NCI-H128 (cell line): ENCODE data around the gene POLR3K.
"Not testable (repeated sequence)": the region's sequence is repeated elsewhere in the genome, so short reads cannot be mapped to it uniquely, and the experiment has no call there.

ENCODE experiments used
- DNase-seq: peaks from one replicate; lab custom pipeline; 2025; ENCODE audit not compliant: unreplicated experiment; lab: John Stamatoyannopoulos, UW

The POLR3K gene

DNA sequence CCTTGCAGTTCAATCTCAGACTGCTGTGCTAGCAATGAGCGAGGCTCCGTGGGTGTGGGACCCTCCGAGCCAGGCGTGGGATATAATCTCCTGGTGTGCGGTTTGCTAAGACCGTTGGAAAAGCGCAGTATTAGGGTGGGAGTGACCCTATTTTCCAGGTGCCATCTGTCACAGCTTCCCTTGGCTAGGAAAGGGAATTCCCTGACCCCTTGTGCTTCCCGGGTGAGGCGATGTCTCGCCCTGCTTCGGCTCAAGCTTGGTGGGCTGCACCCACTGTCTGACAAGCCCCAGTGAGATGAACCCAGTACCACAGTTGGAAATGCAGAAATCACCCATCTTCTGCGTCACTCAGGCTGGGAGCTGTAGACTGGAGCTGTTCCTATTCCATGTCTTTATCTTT is 32.5 kb downstream of the POLR3K start:
- not testable (repeated sequence) for DNase-seq

DNA sequence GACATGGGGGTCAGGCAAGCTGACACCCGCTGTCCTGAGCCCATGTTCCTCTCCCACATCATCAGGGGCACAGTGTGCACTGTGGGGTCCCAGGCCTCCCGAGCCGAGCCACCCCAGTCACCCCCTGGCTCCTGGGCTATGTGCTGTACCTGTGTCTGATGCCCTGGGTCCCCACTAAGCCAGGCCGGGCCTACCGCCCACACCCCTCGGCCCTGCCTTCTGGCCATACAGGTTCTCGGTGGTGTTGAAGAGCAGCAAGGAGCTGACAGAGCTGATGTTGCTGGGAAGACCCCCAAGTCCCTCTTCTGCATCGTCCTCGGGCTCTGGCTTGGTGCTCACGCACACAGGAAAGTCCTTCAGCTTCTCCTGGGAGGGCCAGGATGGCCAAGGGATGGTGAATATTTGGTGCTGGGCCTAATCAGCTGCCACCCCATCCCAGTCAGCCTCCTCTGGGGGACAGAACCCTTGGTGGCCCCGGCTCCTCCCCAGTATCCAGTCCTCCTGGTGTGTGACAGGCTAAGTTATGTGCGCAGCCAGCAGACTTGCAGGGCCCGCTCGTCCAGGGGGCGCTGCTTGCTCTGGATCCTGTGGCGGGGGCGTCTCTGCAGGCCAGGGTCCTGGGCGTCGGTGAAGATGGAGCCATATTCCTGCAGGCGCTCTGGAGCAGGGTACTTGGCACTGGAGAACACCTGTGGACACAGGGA is 36.2 kb downstream of the POLR3K start:
- DNase-seq = not testable (repeated sequence)

DNA sequence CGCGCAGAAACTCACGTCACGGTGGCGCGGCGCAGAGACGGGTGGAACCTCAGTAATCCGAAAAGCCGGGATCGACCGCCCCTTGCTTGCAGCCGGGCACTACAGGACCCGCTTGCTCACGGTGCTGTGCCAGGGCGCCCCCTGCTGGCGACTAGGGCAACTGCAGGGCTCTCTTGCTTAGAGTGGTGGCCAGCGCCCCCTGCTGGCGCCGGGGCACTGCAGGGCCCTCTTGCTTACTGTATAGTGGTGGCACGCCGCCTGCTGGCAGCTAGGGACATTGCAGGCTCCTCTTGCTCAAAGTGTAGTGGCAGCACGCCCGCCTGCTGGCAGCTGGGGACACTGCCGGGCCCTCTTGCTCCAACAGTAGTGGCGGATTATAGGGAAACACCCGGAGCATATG is 42.6 kb downstream of the POLR3K start:
- not testable (repeated sequence) for DNase-seq

DNA sequence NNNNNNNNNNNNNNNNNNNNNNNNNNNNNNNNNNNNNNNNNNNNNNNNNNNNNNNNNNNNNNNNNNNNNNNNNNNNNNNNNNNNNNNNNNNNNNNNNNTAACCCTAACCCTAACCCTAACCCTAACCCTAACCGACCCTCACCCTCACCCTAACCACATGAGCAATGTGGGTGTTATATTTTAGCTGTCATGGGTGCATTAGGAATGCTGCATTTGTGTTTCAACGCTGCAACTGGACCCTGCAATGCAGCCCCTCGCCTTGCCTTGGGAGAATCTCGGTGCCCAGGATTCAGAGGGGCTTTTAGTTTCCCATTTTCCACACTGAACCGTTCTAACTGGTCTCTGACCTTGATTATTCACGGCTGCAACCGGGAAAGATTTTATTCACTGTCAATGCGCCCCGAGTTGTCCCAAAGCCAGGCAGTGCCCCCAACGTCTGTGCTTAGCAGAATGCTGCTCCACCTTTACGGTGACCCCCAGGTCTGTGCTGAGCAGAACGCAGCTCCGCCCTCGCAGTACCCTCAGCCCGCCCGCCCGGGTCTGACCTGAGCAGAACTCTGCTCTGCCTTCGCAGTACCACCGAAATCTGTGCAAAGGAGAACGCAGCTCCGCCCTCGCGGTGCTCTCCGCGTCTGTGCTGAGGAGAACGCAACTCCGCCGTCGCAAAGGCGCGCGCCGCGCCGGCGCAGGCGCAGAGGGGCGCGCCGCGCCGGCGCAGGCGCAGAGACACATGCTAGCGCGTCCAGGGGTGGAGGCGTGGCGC is 43.3 kb downstream of the POLR3K start:
- DNase-seq = no peak
